Upper lobe of right lung (tissue), 1 donor: ENCODE data around the gene APLF. TPM values are rescaled to one million over a fixed set of nuclear protein-coding genes. Genes with fewer than 3 reads are reported as not detected.
"Not testable (repeated sequence)": the region's sequence is repeated elsewhere in the genome, so short reads cannot be mapped to it uniquely, and the experiment has no call there.

Experiments
- ATAC-seq: fragments of 200-7000 bp; cut with Tn5 transposase; one replicate; pipeline ENCODE4 v1.9.1; 2020; ENCODE audit warnings: mild to moderate bottlenecking, moderate library complexity
- DNase-seq: peaks from one replicate; pipeline ENCODE4 v3.0.0-alpha.2; 2020
- H3K27ac ChIP-seq: fragments of 200-600 bp; one replicate; pipeline ENCODE4 v1.8.0; 2022
- H3K27me3 ChIP-seq: fragments of 200-600 bp; one replicate; pipeline ENCODE4 v1.8.0; 2022; ENCODE audit warnings: mild to moderate bottlenecking
- H3K36me3 ChIP-seq: fragments of 200-600 bp; one replicate; pipeline ENCODE4 v1.8.0; 2022
- H3K4me1 ChIP-seq: fragments of 200-600 bp; one replicate; pipeline ENCODE4 v1.8.0; 2022
- H3K4me3 ChIP-seq: fragments of 200-600 bp; one replicate; pipeline ENCODE4 v1.8.0; 2022; ENCODE audit warnings: mild to moderate bottlenecking
- H3K9me3 ChIP-seq: fragments of 200-600 bp; one replicate; pipeline ENCODE4 v1.8.0; 2022
- intact Hi-C: fragments of 100-400 bp; cut with DNase I; formaldehyde crosslinking; loops from one replicate; pipeline ENCODE4 v1.11.0; 2022
- total RNA-seq: library from RNA; stranded (reverse); fragmentation: NEBNext Ultra II Directional; extraction: Animal tissue kit (Norgen Biotek cat#: 25700); gene quantifications from one replicate; pipeline ENCODE4 v1.2.1, GENCODE V29; 2021
- TF ChIP-seq, protein P1 (sequence below): fragments of 200-600 bp; IDR thresholded peaks from one replicate; pipeline ENCODE4 v1.8.0; 2022; ENCODE audit warnings: antibody characterized with exemption
- donor health status: DM: no; HTN: yes; CAD: no; lungs with severe emphysema.

APLF gene
- total RNA-seq, 1 donor from 2014 or later, result 6.8 TPM

GRCh38 chr2:68553098-68553497 is 85.7 kb downstream of the APLF start:
- TF ChIP-seq, protein P1, sequence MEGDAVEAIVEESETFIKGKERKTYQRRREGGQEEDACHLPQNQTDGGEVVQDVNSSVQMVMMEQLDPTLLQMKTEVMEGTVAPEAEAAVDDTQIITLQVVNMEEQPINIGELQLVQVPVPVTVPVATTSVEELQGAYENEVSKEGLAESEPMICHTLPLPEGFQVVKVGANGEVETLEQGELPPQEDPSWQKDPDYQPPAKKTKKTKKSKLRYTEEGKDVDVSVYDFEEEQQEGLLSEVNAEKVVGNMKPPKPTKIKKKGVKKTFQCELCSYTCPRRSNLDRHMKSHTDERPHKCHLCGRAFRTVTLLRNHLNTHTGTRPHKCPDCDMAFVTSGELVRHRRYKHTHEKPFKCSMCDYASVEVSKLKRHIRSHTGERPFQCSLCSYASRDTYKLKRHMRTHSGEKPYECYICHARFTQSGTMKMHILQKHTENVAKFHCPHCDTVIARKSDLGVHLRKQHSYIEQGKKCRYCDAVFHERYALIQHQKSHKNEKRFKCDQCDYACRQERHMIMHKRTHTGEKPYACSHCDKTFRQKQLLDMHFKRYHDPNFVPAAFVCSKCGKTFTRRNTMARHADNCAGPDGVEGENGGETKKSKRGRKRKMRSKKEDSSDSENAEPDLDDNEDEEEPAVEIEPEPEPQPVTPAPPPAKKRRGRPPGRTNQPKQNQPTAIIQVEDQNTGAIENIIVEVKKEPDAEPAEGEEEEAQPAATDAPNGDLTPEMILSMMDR, result no peak
- Histone ChIP-seq H3K9me3 (no peaks in the 10 kb centered on the region), H3K27ac (no peak overlapping the region), H3K4me1 (no peaks in the 10 kb centered on the region), H3K36me3 (no peaks in the 10 kb centered on the region), H3K4me3 (no peak overlapping the region), H3K27me3 (no peaks in the 10 kb centered on the region)
- intact Hi-C loops, result no loop called here
- ATAC-seq (no peak), DNase-seq (no peak)

DNA sequence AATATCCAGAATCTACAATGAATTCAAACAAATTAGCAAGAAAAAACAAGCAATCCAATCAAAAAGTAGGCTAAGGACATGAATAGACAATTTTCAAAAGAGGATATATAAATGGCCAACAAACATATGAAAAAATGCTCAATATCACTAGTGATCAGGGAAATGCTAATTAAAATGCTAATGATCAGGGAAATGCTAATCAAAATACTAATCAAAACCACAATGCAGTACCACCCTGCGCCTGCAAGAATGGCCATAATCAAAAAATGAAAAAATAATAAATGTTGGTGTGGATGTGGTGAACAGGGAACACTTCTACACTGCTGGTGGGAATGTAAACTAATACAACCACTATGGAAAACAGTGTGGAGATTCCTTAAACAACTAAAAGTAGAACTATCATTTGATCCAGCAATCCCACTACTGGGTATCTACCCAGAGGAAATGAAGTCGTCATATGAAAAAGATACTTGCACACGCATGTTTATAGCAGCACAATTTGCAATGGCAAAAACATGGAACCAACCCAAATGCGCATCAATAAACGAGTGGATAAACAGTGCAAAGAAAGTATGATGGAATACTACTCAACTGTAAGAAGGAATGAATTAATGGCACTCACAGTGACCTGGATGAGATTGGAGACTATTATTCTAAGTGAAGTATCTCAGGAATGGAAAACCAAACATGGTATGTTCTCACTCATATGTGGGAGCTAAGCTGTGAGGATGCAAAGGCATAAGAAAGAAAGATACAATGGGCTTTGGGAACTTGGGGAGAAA is 88.2 kb downstream of the APLF start:
- H3K9me3 ChIP-seq, H3K27ac ChIP-seq, DNase-seq, H3K27me3 ChIP-seq, H3K36me3 ChIP-seq, ATAC-seq, intact Hi-C loops, H3K4me1 ChIP-seq, H3K4me3 ChIP-seq: not testable (repeated sequence)

DNA sequence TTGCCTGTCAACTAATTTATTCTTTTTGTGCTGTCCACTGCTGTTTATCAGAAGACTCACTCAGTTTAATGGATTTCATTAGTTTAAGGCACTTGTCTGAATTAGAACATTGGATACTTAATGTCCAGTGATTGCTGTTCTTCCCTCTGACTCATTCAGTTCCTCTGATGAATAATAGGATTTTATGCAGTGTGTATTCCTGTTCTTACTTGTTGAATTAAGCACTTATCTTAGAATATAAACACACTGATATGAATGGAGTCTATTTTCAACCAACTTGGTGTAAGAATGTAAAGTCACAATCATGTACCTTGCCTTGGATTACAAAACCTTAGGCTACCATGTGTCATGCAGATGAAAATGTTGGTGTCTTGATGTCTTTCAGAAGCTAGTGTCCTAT is 89.0 kb downstream of the APLF start:
- Histone ChIP-seq H3K4me1 (no peaks in the 10 kb centered on the region), H3K4me3 (no peak overlapping the region), H3K36me3 (no peaks in the 10 kb centered on the region), H3K9me3 (no peaks in the 10 kb centered on the region), H3K27ac (no peak overlapping the region), H3K27me3 (no peaks in the 10 kb centered on the region)
- intact Hi-C loops, result no loop called here
- DNase-seq, result no peak
- ATAC-seq, result no peak
- TF ChIP-seq, protein P1, result no peak

DNA sequence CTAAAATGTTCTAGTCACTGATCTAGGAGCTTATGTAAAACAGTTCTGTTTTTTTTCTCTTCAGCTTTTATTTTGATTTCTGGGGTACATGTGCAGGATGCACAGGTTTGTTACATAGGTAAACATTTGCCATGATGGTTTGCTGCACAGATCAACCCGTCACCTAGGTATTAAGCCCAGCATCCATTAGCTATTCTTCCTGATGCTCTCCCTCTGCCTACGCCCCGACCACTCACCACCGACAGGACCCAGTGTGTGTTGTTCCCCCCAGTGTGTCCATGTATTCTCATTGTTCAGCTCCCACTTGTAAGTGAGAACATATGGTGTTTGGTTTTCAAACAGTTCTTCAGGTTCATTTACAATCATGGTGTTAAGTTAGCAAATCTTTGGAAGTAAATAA is 91.2 kb downstream of the APLF start:
- H3K27me3 ChIP-seq, result no peaks in the 10 kb centered on the region

DNA sequence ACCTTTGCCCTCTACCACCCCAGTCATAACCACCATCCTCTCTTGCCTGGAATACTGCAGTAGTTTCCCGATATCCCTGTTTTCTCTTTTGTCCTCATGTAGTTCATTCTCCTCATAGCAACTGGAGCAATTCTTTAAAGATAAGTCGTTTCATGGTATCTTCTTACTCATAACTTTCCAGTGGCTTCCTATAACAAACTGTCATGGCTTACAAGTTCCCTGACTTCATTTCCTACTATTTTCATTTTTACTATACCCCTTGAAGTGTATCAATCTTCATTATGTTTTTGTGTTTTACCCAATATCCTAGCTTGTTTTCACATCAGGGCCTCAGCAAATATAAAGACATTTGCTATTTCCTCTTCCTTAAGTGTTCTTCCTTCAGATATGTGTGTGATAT is 92.3 kb downstream of the APLF start:
- intact Hi-C loops, result no loop called here

More for the DNA sequence above, 91.2 kb downstream of the APLF start:
- Histone ChIP-seq H3K27ac (no peak overlapping the region), H3K4me1 (no peaks in the 10 kb centered on the region), H3K9me3 (no peaks in the 10 kb centered on the region), H3K4me3 (no peak overlapping the region), H3K36me3 (no peaks in the 10 kb centered on the region)
- TF ChIP-seq, protein P1, result no peak
- DNase-seq, result no peak
- intact Hi-C loops, result no loop called here
- no peak for ATAC-seq

DNA sequence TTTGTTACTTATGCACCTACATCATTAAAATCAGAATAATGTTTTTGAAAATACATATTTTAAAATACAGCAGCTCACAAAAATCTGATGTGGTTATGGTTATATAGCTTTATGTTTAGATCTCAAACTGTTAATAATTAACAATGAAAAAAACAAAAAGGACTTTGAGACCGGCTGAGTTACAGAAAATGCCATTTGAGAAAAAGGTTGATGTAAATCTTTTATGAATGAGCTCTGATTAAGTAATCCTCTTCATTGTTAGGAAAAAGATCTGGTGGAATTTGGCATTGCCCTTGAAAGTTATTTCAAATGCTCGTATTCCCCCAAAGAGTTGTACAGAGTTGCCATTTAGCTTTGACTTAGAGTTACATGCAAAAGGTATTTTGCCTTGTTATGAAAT is 93.2 kb downstream of the APLF start:
- Histone ChIP-seq H3K27ac (no peak overlapping the region), H3K4me3 (no peak overlapping the region), H3K36me3 (no peaks in the 10 kb centered on the region), H3K27me3 (no peaks in the 10 kb centered on the region), H3K9me3 (no peaks in the 10 kb centered on the region), H3K4me1 (no peaks in the 10 kb centered on the region)
- ATAC-seq (no peak), DNase-seq (no peak)
- TF ChIP-seq, protein P1, result no peak
- intact Hi-C loops, result no loop called here

More for the DNA sequence above, 92.3 kb downstream of the APLF start:
- Histone ChIP-seq H3K4me1 (no peaks in the 10 kb centered on the region), H3K9me3 (no peaks in the 10 kb centered on the region), H3K36me3 (no peaks in the 10 kb centered on the region), H3K27ac (no peak overlapping the region), H3K4me3 (no peak overlapping the region), H3K27me3 (no peaks in the 10 kb centered on the region)
- ATAC-seq (no peak), DNase-seq (no peak)
- TF ChIP-seq, protein P1, result no peak
